ENCODE measurements around the gene NPY.

NPY gene

GRCh38 chr7:24328050-24328449 is 44.1 kb downstream of the NPY start:
- H3K27ac ChIP-seq, result no peak overlapping the region
- H3K4me3 ChIP-seq, result no peak overlapping the region
- no peak for DNase-seq (ENCODE audit: low spot score)
- TF ChIP-seq CTCF (IDR thresholded peaks at IDR 0.05), result no peak

GRCh38 chr7:24328894-24329293 is 44.9 kb downstream of the NPY start:
- Histone ChIP-seq H3K27ac (no peak overlapping the region), H3K4me3 (no peak overlapping the region)
- no peak for TF ChIP-seq CTCF (IDR thresholded peaks at IDR 0.05)
- no peak for DNase-seq (ENCODE audit: low spot score)

- no peak for DNase-seq (ENCODE audit: low spot score)
- no peak for TF ChIP-seq CTCF (IDR thresholded peaks at IDR 0.05)
- Histone ChIP-seq H3K27ac (no peak overlapping the region), H3K4me3 (no peak overlapping the region)
Observed at GRCh38 chr7:24334012-24334411, 50.0 kb downstream of the NPY start.

- DNase-seq (ENCODE audit: low spot score), result no peak
- H3K4me3 ChIP-seq, result no peak overlapping the region
- H3K27ac ChIP-seq, result no peak overlapping the region
- no peak for TF ChIP-seq CTCF (IDR thresholded peaks at IDR 0.05)
Observed at GRCh38 chr7:24334627-24335026, 50.6 kb downstream of the NPY start.

- Histone ChIP-seq H3K4me3 (no peak overlapping the region), H3K27ac (no peak overlapping the region)
- no peak for DNase-seq (ENCODE audit: low spot score)
- no peak for TF ChIP-seq CTCF (IDR thresholded peaks at IDR 0.05)
Observed at GRCh38 chr7:24336461-24336860, 52.5 kb downstream of the NPY start.

- H3K27ac ChIP-seq, result no peak overlapping the region
- DNase-seq (ENCODE audit: low spot score), result no peak
- no peak for TF ChIP-seq CTCF (IDR thresholded peaks at IDR 0.05)
- no peak overlapping the region for H3K4me3 ChIP-seq
Observed at GRCh38 chr7:24337180-24337579, 53.2 kb downstream of the NPY start.

GRCh38 chr7:24339575-24339974 is 55.6 kb downstream of the NPY start:
- H3K27ac ChIP-seq, result no peak overlapping the region
- H3K4me3 ChIP-seq, result no peak overlapping the region
- DNase-seq (ENCODE audit: low spot score), result no peak
- TF ChIP-seq CTCF (IDR thresholded peaks at IDR 0.05), result no peak

Data from coronary artery (tissue), 2 donors.